22Rv1 (cell line): ENCODE measurements around the gene IKZF5.

ENCODE experiments used
- CTCF ChIP-seq: fragments of 450-650 bp; IDR thresholded peaks from 2 replicates; pipeline ENCODE4 v1.5.1; 2017; ENCODE audit warnings: mild to moderate bottlenecking
- ZFX ChIP-seq: fragments of 450-650 bp; IDR thresholded peaks from 2 replicates; pipeline ENCODE4 v1.6.1; 2017; ENCODE audit warnings: antibody characterized with exemption, borderline replicate concordance

- no peak for TF ChIP-seq CTCF
- no peak for TF ChIP-seq ZFX
These were observed 17.7 kb upstream of the IKZF5 start for GRCh38 chr10:123026302-123026701.
